ENCODE results near the gene DOK7. TPM values are rescaled to one million over a fixed set of nuclear protein-coding genes. Genes with fewer than 3 reads are reported as not detected.

DOK7 gene
- total and polyA plus RNA-seq, 12 donors, result 30.3 to 89.7 (median 39.0) TPM

DNA sequence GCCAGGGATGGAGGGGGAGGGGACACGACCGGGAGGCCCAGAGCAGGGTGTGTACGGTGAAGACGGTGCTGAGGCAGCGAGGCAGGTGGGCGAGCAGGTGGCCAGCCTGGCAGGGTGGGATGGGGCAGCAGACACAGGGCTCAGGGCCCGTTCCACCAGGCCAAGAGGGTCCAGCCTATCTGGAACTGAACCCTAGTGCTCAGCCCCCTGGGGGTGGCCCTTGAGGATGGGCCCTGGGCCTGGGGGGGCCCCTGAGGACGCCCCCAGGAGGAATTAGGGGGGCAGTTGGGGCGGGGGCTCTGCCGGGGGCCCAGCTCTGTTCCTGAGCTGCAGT lies 24.3 kb upstream of the DOK7 start:
- intact Hi-C loops (cut with DNase I), result no loop called here
- no peak overlapping the region for H3K27ac ChIP-seq
- no peaks in the 10 kb centered on the region for H3K9me3 ChIP-seq
- no peak for ATAC-seq
- peak in 1 of 2 donors; percentile 8 for DNase-seq
- H3K4me1 ChIP-seq, result peaks cover 0 to 5% (median 0%) of the 10 kb centered on the region in 9 donors
- TF ChIP-seq, protein P1, sequence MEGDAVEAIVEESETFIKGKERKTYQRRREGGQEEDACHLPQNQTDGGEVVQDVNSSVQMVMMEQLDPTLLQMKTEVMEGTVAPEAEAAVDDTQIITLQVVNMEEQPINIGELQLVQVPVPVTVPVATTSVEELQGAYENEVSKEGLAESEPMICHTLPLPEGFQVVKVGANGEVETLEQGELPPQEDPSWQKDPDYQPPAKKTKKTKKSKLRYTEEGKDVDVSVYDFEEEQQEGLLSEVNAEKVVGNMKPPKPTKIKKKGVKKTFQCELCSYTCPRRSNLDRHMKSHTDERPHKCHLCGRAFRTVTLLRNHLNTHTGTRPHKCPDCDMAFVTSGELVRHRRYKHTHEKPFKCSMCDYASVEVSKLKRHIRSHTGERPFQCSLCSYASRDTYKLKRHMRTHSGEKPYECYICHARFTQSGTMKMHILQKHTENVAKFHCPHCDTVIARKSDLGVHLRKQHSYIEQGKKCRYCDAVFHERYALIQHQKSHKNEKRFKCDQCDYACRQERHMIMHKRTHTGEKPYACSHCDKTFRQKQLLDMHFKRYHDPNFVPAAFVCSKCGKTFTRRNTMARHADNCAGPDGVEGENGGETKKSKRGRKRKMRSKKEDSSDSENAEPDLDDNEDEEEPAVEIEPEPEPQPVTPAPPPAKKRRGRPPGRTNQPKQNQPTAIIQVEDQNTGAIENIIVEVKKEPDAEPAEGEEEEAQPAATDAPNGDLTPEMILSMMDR (IDR thresholded peaks at IDR 0.05), result no peak
- H3K36me3 ChIP-seq, result no peaks in the 10 kb centered on the region
- H3K4me3 ChIP-seq, result no peak overlapping the region
- no peaks in the 10 kb centered on the region for H3K27me3 ChIP-seq
- 75 to 77% methylated on average over 10 of the region's 10 CpGs for WGBS, 2 donors

DNA sequence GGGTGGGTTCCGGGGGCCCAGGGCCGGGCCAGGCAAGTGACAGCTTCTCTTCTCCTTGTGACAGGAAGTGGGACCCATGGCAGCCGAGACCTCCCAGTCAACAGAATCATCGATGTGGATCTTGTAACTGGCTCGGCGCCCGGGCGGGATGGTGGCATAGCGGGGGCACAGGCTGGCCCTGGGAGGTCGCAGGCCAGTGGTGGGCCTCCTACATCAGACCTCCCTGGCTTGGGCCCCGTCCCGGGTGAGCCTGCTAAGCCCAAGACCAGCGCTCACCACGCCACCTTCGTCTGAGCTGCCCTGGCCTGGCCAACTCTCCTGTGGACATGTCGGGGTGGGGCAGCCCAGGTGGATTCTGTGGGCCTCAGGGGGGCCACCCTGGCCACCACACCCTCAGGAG lies 23.7 kb upstream of the DOK7 start:
- Histone ChIP-seq H3K36me3 (no peaks in the 10 kb centered on the region), H3K27me3 (no peaks in the 10 kb centered on the region), H3K4me1 (peaks cover 0 to 5% (median 0%) of the 10 kb centered on the region in 9 donors), H3K4me3 (no peak overlapping the region), H3K27ac (no peak overlapping the region), H3K9me3 (no peaks in the 10 kb centered on the region)
- 84 to 85% methylated on average over 16 of the region's 16 CpGs for WGBS, 2 donors
- TF ChIP-seq, protein P1 (IDR thresholded peaks at IDR 0.05), result no peak
- peak in 1 of 2 donors; percentile 11 for DNase-seq
- intact Hi-C loops (cut with DNase I), result no loop called here
- peak in 1 of 8 donors; percentile 12 for ATAC-seq

DNA sequence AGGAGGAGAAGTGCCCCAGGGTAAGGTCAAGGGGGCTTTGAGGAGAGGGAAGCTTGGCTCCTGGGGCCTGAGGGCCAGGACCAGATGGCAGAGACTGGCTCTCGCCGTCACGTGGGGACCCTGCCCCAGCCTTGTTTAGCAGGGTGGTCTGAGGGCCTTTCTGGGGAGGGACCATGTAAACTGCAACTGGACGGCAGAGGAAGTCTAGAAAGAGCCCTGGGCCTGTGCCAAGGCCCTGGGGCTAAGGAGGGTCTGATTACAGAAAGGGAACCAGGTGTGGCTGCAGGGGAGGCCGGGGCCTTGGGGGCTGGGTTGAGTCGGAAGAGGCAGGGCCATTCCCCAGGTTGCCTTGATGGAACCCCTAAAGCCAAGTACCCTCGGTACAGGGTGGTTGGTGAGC lies 23.1 kb upstream of the DOK7 start:
- DNase-seq, result peak in 1 of 2 donors; percentile 9
- 69 to 70% methylated on average over 7 of the region's 7 CpGs for WGBS, 2 donors
- no peaks in the 10 kb centered on the region for H3K36me3 ChIP-seq

DNA sequence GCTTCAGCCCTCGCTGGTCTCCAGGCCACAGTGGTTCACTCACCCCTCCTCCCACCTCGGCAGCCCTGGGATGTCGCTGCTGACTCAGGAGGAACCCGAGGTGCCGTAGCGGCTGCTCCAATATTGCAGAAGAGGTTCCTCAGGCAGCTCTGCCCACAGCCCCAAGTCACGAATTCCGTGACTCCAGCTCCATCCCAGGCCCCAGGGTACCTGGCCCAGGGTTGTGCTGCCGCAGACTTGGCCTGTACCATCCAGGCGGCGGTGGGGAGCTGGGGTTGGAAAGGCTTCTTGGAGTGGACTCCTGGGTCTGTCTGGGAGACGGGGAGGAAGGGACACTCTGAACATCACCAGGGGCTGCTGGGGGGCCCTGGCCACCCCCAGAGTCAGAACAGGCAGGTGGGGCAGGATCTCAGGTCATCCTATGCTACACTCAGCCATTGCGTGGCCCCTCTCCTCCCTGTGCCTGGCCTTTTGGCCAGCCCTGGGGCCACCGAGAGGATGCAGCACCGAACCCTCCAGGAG lies 22.1 kb upstream of the DOK7 start:
- 65 to 76% methylated on average over 15 of the region's 15 CpGs for WGBS, 2 donors
- H3K9me3 ChIP-seq, result no peaks in the 10 kb centered on the region
- TF ChIP-seq, protein P1 (IDR thresholded peaks at IDR 0.05), result no peak
- no peak overlapping the region for H3K27ac ChIP-seq
- no peaks in the 10 kb centered on the region for H3K36me3 ChIP-seq
- DNase-seq (peak in 1 of 2 donors; percentile 15), ATAC-seq (no peak)
- H3K4me1 ChIP-seq, result peaks cover 0 to 5% (median 0%) of the 10 kb centered on the region in 9 donors
- H3K27me3 ChIP-seq, result no peaks in the 10 kb centered on the region
- intact Hi-C loops (cut with DNase I), result loop anchor here in 7 of 10 donors (5.0 to 10.0 kb wide), 4 partner anchors 94 to 336 kb away; no protein-coding TSS in a partner anchor
- no peak overlapping the region for H3K4me3 ChIP-seq

More for the DNA sequence above, 23.1 kb upstream of the DOK7 start:
- no peak for ATAC-seq
- intact Hi-C loops (cut with DNase I), result loop anchor here in 7 of 10 donors (5.0 to 10.0 kb wide), 4 partner anchors 93 to 335 kb away; no protein-coding TSS in a partner anchor
- H3K4me3 ChIP-seq, result no peak overlapping the region
- no peaks in the 10 kb centered on the region for H3K9me3 ChIP-seq
- H3K27me3 ChIP-seq, result no peaks in the 10 kb centered on the region
- H3K4me1 ChIP-seq, result peaks cover 0 to 5% (median 0%) of the 10 kb centered on the region in 9 donors
- TF ChIP-seq, protein P1 (IDR thresholded peaks at IDR 0.05), result no peak
- no peak overlapping the region for H3K27ac ChIP-seq

All from heart right ventricle (tissue), 16 donors.